ENCODE results near the gene GSE1.

Gene GSE1

DNA sequence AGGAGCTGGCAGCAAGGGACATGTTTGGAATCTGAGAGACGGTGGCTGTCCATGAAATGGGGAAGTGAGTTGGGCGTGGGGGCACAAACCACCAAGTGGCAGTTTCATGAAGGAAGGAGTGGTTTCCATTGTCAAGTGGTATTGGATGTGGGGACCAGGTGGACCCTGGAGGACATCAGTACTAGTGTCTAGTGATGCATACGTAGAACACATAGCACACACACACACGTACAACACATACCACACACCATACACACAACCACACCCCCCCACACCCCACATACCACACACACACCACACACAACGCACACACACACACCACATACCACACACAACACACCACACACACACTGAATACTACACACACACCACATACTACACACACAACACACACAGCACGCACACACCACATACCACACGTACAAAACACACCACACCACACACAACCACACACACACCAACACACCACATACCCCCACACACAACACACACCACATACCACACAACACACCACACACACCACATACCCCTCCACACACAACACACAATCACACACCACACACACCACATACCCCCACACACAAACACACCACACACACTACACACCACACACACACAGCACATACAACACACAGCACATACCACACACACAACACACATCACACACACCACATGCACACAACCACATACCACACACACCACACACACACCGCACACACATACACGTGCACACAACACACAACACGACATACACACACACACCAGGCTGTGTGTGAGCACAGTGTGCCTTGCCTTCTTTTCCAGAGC lies 41.1 kb upstream of the GSE1 start:
- Histone ChIP-seq H3K4me3 (no peak overlapping the region), H3K36me3 (no peaks in the 10 kb centered on the region), H3K27me3 (no peaks in the 10 kb centered on the region), H3K4me1 (peaks cover 0 to 59% (median 38%) of the 10 kb centered on the region in 4 donors), H3K27ac (peak overlapping the region; percentile 84 to 88), H3K9me3 (no peaks in the 10 kb centered on the region)
- intact Hi-C loops (cut with DNase I; ENCODE audit: low total_unique reads): no loop called here
- DNase-seq: no peak
- TF ChIP-seq, protein P1, sequence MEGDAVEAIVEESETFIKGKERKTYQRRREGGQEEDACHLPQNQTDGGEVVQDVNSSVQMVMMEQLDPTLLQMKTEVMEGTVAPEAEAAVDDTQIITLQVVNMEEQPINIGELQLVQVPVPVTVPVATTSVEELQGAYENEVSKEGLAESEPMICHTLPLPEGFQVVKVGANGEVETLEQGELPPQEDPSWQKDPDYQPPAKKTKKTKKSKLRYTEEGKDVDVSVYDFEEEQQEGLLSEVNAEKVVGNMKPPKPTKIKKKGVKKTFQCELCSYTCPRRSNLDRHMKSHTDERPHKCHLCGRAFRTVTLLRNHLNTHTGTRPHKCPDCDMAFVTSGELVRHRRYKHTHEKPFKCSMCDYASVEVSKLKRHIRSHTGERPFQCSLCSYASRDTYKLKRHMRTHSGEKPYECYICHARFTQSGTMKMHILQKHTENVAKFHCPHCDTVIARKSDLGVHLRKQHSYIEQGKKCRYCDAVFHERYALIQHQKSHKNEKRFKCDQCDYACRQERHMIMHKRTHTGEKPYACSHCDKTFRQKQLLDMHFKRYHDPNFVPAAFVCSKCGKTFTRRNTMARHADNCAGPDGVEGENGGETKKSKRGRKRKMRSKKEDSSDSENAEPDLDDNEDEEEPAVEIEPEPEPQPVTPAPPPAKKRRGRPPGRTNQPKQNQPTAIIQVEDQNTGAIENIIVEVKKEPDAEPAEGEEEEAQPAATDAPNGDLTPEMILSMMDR (IDR thresholded peaks at IDR 0.05): no peak

DNA sequence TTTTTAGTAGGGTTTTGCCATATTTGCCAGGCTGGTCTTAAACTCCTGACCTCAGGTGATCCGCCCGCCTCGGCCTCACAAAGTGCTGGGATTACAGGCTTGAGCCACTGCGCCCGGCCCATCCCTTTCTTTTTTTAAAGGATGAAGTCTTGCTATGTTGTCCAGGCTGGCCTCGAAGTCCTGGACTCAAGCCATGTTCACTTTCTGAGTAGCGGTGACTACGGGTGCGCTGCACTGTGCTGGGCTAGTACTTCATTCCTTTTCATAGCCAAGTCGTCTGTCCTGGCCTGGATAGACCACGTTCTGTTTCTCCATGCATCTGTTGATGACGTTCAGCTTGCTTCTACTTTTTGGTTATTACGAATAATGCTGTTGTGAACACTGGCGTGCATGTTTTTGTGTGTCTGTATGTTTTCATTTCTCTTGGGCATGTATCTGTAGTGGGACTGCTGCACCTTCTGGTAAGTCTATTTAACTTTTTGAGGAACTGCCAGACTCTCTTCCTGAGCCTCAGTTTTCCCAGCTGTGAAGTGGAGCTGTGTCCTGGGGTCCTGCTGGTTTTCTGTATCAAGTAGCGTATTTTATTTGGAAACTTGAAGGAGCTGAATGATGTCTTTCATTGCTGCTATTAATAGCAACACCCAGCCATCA lies 40.0 kb upstream of the GSE1 start:
- DNase-seq: no peak
- H3K9me3 ChIP-seq: no peaks in the 10 kb centered on the region
- H3K36me3 ChIP-seq: no peaks in the 10 kb centered on the region
- intact Hi-C loops (cut with DNase I; ENCODE audit: low total_unique reads): no loop called here
- TF ChIP-seq, protein P1 (IDR thresholded peaks at IDR 0.05): no peak
- H3K27me3 ChIP-seq: no peaks in the 10 kb centered on the region
- H3K4me3 ChIP-seq: peak overlapping the region; percentile 31 to 34
- peaks cover 0 to 69% (median 38%) of the 10 kb centered on the region in 4 donors for H3K4me1 ChIP-seq
- peak overlapping the region; percentile 84 to 88 for H3K27ac ChIP-seq

DNA sequence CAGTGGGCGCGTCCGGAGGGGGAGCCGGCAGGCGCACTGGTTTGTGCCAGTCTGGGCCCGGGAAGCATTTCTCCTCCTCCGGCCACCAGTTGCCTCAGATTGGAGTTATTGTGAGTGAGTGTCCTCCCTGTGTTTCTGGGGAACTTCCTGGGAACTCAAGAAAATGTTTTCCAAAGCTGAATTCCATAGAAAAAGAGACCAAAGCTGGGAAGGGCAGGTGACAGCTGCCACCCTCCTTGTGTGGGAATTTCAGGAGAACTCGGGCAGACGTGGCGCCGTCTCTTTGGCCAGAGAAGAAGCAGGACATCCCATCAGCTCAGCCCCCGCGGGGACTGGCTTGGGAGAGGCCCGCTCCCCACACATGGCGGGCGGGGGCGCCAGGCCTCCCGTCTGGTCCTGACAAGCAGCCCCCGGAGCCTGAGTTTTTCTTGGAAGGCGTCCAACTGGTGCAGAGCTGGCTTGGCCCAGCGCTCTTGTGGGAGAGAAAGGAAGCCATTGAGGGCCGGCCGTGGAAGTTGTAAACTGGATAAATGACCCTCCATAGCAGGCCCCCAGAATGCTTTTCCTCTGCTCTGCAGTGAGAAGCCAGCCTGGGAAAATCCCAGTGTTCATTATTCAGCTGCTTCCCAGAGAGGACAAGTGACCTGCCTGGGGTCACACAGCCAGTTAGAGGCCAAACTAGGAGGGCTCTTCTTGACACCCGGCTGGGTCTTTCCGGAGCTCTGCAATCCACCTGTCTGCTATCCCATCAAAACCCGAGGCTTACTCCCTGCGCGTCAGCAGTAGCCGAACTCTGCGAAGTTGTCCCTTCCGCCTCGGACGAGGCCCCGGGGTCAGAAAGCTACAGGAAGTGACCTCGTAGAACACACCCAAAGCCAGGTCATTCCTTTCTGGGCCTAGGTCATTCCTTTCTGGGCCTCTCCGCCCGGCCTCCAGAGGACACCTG lies 39.2 kb upstream of the GSE1 start:
- TF ChIP-seq, protein P1 (IDR thresholded peaks at IDR 0.05): no peak
- H3K36me3 ChIP-seq: no peaks in the 10 kb centered on the region
- H3K4me3 ChIP-seq: peak overlapping the region; percentile 31 to 34
- H3K4me1 ChIP-seq: peaks cover 0 to 77% (median 38%) of the 10 kb centered on the region in 4 donors
- no peaks in the 10 kb centered on the region for H3K27me3 ChIP-seq
- peak; percentile 75 to 92 for DNase-seq
- no peaks in the 10 kb centered on the region for H3K9me3 ChIP-seq
- H3K27ac ChIP-seq: peak overlapping the region; percentile 84 to 88
- intact Hi-C loops (cut with DNase I; ENCODE audit: low total_unique reads): no loop called here

DNA sequence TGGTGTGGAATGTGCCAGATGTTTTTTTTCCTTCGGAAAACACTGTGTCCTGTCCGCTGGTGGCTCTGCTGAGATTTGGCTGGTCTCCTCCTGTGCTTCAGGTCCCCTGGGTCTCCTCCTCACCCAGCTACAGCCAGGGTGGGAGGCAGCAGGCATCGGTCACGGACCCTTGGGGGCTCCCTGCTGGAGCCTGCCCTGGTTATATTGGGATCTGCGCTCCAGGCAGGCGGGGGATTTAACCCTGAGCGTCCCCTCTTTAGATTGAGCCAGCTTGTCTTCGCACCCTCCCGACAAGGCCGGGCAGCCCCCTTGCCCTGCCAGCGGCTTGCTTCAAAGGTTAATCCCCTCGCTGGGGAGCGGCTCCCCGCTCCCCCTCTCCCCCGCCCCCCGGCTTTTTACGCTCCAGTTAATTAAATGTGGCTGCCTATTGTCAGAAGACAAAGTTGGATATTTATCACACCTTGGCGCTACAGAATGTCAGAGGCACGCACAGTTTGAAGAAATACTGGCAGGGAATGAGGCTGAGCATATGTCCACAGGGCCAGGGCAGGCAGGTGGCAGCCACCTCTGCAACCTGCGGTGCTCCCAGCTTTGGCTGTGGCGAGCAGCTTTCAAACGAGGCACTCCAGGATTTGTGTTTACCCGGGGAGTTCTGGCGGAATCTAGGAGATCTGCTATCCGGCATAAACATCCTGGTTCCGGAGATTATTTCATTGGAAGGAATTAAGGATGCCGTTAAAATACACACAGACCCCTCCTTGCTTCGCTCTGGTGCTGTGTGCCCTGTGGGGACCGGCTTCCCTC lies 38.2 kb upstream of the GSE1 start:
- H3K27ac ChIP-seq: peak overlapping the region; percentile 84 to 88
- intact Hi-C loops (cut with DNase I; ENCODE audit: low total_unique reads): no loop called here
- H3K9me3 ChIP-seq: no peaks in the 10 kb centered on the region
- H3K27me3 ChIP-seq: no peaks in the 10 kb centered on the region
- no peaks in the 10 kb centered on the region for H3K36me3 ChIP-seq
- H3K4me1 ChIP-seq: peaks cover 0 to 85% (median 37%) of the 10 kb centered on the region in 4 donors
- H3K4me3 ChIP-seq: peak overlapping the region; percentile 31 to 34
- no peak for DNase-seq
- TF ChIP-seq, protein P1 (IDR thresholded peaks at IDR 0.05): no peak

DNA sequence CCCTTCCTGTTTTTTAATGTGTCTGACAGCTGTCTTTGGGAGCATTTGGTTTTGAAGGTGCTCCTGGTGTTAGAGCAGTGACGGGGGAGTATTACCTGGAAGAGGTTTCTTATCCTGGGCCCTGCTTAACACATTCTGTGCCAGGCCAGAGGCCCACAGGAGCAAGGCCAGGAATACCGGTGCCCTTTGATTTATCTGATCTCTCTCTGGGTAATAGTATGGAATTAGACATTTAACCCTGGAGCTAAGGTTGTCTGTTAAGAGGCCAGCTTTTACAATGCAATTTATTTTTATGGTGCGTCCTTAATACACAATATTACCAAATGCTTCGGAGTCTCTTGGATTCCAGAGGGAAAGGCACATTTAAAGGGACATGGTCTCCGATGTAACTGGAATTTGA lies 37.2 kb upstream of the GSE1 start:
- Histone ChIP-seq H3K4me1 (peaks cover 0 to 82% (median 38%) of the 10 kb centered on the region in 4 donors), H3K9me3 (no peaks in the 10 kb centered on the region), H3K27ac (peak overlapping the region in 1 of 2 donors; percentile 88), H3K4me3 (no peak overlapping the region), H3K36me3 (no peaks in the 10 kb centered on the region), H3K27me3 (no peaks in the 10 kb centered on the region)
- TF ChIP-seq, protein P1 (IDR thresholded peaks at IDR 0.05): no peak
- intact Hi-C loops (cut with DNase I; ENCODE audit: low total_unique reads): no loop called here
- no peak for DNase-seq
